ENCODE measurements around the gene FAXDC2.

GRCh38 chr5:154795235-154795596, 55.2 kb downstream of the FAXDC2 start:
- no peak for TF ChIP-seq CTCF (IDR thresholded peaks at IDR 0.05; ENCODE audit: control extremely low read depth in 1 of 3, insufficient read depth in 1 of 3, low read depth in 1 of 3, low read length in 3 of 3)
- no peak for TF ChIP-seq EP300 (IDR thresholded peaks at IDR 0.05; ENCODE audit: borderline replicate concordance in 1 of 2, low read depth in 2 of 2, low read length in 2 of 2)
- TF ChIP-seq CBX5 (IDR thresholded peaks at IDR 0.05; ENCODE audit: low read depth, low read length): no peak
- TF ChIP-seq POLR2A (IDR thresholded peaks at IDR 0.05; ENCODE audit: control extremely low read depth in 1 of 2, low read depth in 2 of 2, low read length in 2 of 2): no peak
- no peak for TF ChIP-seq CREB1 (IDR thresholded peaks at IDR 0.05)
- TF ChIP-seq JUND (IDR thresholded peaks at IDR 0.05; ENCODE audit: low read length): no peak
- no peak for TF ChIP-seq MAFK (IDR thresholded peaks at IDR 0.05; ENCODE audit: low read depth, low read length)
- TF ChIP-seq GTF2F1 (IDR thresholded peaks at IDR 0.05; ENCODE audit: borderline replicate concordance, low read depth, low read length): no peak
- TF ChIP-seq GABPA (IDR thresholded peaks at IDR 0.05; ENCODE audit: borderline replicate concordance, insufficient read depth, low read length): no peak
